GM12878 (cell line): ENCODE data around the gene NFASC.

Experiments
- BHLHE40 ChIP-seq, 2 experiments: fragments of 450-650 bp in 1 of 2; IDR thresholded peaks; 2 replicates each; pipeline ENCODE4 v1.6.1; 2011 to 2017; ENCODE audit warnings: low read depth in 2 of 2, borderline replicate concordance in 1 of 2, improper control_type of control experiment in 1 of 2, low read length in 1 of 2, mild to moderate bottlenecking in 1 of 2
- CHD4 ChIP-seq: fragments of 200-600 bp; sonication (generic); IDR thresholded peaks from 2 replicates; pipeline ENCODE4 v1.6.1; 2016; ENCODE audit warnings: mild to moderate bottlenecking
- CTCF ChIP-seq, 3 experiments: IDR thresholded peaks in 2 of 3; conservative IDR thresholded peaks in 1 of 3; 2 replicates each; pipeline ENCODE4 v1.5.1; 2011; ENCODE audit warnings: low read depth in 3 of 3, low read length in 3 of 3, mild to moderate bottlenecking in 3 of 3, control low read depth in 2 of 3, moderate library complexity in 2 of 3, inconsistent platforms in 1 of 3, mixed read lengths in 1 of 3; ENCODE audit not compliant: control insufficient read depth in 2 of 3, insufficient read depth in 1 of 3; ENCODE audit errors: extremely low read depth in 1 of 3
- NFYB ChIP-seq: IDR thresholded peaks from 2 replicates; pipeline ENCODE4 v1.6.1; 2011; ENCODE audit warnings: low read depth, mild to moderate bottlenecking, low read length, improper control_type of control experiment, moderate library complexity; ENCODE audit not compliant: insufficient read depth
- POLR2A ChIP-seq: IDR thresholded peaks from 2 replicates; pipeline ENCODE4 v1.6.1; 2011; ENCODE audit warnings: low read depth, mild to moderate bottlenecking, low read length
- RFX5 ChIP-seq: IDR thresholded peaks from 2 replicates; pipeline ENCODE4 v1.6.1; 2011; ENCODE audit warnings: low read depth, low read length, improper control_type of control experiment

GRCh38 chr1:205047764-205048231, 177.1 kb downstream of the NFASC start:
- TF ChIP-seq BHLHE40 (IDR thresholded peaks at IDR 0.05; ENCODE audit: borderline replicate concordance in 1 of 2, low read depth in 2 of 2, low read length in 1 of 2): no peak
- no peak for TF ChIP-seq CHD4
- no peak for TF ChIP-seq RFX5
- TF ChIP-seq POLR2A: no peak
- no peak for TF ChIP-seq NFYB
- no peak for TF ChIP-seq CTCF (IDR thresholded peaks at IDR 0.05 in 2 of 3, conservative IDR thresholded peaks at IDR 0.05 in 1 of 3; ENCODE audit: control insufficient read depth in 2 of 3, extremely low read depth in 1 of 3, insufficient read depth in 1 of 3, low read depth in 3 of 3, low read length in 3 of 3)
